ENCODE data around the gene DPH3.

Gene DPH3

DNA sequence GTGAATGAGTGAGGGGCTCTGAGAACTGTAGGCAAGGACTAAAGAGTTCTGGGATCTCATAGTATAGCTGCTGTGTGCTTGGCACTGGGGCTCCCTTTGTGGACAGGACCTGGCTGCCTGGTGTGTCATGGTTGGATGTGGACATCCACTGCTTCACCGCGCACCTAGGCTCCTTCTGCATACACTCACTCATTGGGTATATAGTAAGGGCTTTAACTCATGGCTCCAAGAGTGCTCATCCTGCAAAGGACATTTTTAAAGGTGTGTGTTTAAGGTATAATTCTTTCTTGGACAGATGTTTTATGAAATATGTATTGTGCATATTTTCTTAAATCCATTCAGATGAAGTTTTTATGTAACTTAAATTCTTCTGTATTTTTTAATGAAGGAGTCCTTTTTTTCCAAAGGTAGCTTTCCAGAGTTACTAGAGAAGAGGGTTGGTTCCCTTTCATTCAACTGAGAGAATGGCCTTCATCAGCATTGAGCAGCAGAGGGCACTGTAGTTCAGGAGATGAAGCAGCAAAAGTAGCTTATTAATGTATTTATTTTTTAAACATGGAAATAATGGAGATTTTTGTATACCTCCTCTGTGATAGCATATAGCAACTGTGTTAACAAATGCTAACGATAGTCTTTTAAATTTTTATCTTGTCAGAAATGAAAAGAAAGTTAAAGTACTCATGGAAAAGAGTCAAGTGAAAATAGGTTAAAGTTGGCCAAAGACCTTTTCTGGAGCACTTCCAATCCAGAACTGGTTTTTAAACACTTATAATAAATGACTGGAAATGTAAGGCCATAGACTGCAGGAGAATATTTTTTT, 25.5 kb upstream of the DPH3 start:
- peak; percentile 76 to 84 for DNase-seq

DNA sequence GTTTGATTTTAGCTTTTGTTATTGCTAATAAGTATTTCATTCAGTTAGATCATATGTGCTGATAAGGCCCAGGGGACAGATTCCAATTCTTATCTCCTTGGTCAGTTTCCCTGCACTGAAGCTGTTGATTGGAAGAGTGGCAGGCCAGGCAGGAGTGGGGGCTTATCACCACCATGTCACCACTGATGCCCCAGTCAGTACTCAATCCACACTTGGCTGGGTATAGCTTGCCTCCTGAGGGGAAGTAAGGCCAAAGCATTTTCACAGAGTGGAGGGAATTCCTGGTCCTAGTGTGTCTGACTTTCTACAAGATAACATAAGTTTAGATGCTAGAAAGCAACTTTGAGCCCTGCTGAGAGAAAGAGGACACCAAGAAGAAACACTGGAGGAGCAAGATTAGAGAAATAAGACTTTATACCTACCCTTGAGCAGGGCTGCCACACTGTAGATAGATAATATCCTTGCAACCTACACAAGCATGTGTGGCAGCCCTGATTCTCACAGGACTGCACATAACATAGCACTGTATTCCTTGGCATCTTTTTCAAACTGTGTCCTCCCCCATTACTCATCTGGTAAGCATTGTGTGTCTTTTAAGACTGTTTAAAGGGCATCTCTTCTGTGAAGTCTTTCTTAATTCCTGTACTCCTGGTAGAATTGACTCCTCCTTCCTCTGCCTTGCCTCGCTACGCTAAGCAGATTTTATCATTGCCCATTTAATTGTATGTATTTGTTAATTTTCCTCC, 24.6 kb upstream of the DPH3 start:
- DNase-seq = no peak

DNA sequence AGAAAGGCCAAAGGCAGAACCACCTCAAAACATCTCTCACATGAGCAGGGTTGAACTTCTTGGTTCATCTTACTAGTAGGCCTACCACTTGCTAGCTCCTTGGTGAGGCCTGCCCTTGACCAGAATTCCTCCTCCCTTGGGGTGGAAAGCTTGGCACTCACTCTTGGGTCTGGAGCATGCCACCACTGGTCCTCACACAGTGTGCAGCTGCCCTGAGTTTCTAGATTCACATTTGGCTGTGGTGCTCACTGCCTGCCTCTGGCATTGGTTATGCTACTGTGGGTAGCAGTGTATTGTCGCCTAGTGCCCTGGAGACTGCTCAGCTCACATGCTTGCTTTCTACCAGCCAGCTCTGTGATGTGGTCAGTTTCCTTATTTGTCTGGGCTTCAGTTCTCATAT, 23.9 kb upstream of the DPH3 start:
- DNase-seq = no peak

DNA sequence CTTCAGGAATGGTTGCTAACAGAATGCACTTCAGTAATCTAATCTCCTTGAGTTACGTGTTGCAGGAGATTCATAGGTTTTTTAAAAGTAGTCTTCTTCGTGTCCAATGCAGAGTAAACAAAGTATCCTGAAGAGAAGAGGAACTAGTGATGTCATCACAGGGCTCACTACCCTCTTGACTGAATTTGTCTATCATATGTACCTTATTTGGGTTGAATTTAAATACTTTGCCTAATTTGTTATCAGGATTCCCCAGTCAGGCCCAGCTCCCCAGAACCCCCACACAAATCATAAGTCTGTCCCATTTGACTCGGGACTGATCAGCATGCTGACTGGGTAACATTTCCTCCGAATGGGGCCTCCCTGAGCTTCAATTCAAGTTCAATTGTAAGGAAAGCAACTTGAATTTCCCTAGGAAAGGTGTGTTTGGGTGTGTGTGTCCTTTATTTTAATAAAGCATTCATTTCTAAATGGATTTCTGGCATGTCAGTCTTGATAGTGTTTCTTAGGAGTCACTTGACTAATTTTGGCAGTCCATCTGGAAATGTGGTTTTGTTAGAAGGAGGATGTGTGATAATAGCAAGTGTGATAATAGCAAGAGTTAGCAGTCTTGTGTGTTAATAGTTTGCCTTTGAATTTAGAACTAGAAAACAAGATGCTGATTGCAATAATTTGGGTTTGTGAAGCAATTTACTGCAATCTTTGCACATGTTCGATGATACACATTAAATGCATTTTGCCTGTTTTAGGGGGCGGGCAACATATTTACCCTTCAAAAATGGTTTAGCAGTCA, 22.2 kb upstream of the DPH3 start:
- peak; percentile 26 to 35 for DNase-seq

DNA sequence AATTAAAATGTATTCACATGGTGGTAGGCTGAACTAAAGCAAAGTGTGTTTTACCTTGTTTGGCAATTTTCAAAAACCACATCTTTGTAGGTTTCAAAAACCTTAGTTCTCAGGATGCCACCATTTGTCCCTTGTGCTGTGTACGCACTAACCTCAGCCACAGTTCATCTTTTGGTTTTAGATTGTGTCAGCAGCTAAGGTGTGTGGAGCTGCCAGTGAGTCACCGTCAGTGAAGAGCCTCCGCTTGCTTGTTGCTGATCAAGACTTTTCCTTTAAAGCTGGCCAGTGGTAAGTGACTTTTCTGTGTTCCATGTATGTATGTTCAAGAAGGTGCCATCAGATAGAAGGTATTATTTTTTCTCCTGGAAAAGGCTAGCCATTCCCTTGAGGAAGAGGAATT, 21.4 kb upstream of the DPH3 start:
- DNase-seq = no peak

DNA sequence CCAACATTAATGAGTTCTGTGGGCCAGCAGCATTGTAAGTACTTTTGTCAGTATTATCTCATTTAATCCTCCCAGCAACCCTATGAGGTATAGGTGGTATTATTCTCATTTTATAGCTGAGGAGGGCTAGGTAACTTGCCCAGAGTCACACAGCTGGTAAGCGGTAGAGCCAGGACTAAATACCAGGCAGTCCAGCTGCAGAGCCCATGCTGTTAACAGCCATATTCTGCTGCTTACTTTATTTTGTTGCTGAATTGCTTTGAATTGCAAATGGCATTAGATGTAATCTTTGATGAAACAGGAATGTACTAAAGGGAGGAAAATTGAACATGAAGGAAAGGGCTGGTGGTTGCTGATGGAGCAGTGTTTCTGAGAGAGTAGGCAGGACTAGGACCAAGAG, 19.9 kb upstream of the DPH3 start:
- DNase-seq = no peak

DNA sequence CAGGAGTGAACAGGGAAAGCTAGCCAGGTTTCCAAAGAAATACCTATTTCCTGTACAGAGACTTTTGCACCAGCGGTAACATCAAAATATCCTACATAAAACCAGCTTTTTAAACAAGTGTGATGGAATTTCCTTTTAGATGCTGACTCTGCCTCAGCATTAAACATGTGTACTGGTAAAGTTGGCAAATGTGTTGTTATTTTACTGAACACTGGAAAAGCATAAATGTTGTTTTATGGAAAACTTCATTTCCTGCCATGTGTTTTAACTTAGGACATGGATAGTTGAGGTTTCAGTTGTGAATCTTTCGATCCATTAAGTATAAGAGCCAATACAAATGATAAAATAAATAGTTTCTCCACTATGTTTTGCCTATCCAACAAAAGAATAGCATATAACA, 15.9 kb upstream of the DPH3 start:
- DNase-seq = no peak

DNA sequence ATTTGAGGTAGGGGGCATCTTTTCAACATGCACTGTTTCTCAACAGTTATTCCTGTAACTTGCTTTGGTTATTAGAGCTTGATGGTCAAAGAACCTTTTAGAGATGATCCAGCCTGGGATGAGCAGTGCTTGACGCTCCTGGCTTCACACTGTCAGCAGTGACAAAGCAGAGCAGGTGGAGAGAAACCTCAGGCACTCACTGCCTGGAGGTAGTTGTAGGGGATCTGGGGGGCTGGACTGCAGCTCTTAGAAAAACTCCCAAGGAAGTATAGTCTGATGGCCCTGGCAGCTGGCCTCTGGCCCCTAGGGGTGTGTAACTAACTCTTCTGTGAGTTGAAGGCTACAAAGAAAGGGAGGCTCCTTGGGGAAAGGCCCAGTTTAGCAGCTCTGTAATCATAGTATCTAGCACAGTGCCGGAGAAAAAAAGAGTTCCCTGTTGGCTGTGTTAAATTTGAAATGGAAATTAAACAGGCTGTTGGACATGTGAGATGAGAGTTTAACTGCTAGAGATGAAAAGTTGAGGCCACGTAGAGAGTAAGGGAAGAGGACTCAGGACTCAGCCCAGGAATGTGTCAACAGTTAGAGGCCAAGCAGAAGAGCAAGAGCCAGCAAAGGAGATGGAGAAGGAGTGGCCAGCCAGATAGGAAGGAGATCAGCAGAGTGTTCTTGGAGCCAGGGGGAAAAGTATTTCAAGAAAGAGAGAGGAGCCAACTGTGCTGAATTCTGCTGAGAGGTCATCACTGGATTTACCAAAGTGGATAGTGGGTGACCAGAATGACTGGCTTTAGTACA, 14.5 kb upstream of the DPH3 start:
- no peak for DNase-seq

DNA sequence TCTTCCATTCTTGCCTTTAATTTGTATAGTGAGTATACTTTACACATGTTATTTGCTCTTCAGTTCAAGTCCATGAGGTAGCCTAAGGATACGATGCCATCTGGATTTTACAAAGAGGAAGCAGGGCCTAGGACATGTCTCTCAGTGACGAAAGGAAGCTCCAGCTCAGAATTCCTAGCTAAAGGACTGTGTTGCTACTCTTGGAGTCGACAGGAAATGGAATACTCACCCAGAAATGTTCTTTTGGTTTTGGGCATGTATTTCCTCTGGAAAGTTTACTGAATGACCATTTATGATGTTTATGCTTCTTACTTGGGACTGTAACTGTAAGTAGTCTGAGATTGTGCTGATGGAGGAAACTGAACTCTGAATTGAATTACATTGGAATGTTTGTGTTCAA, 12.7 kb upstream of the DPH3 start:
- no peak for DNase-seq

DNA sequence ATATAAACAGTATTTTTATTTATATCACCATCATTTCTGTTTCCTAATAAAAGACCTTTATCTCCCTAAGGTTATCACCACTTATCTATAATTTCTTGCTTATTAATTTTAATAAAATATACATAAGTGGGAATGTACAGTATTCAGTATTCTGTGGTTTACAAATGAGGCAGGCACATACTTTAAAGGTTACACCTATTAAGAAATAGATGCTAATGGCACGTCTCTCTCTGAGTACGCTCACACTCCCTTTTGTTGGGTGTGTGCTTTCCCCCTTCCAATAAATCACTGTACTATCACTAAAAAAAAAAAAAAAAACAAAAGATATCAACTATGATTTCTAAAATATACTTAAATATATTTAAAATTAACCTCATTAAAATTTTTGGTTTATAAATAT, 9.1 kb upstream of the DPH3 start:
- no peak for DNase-seq

DNA sequence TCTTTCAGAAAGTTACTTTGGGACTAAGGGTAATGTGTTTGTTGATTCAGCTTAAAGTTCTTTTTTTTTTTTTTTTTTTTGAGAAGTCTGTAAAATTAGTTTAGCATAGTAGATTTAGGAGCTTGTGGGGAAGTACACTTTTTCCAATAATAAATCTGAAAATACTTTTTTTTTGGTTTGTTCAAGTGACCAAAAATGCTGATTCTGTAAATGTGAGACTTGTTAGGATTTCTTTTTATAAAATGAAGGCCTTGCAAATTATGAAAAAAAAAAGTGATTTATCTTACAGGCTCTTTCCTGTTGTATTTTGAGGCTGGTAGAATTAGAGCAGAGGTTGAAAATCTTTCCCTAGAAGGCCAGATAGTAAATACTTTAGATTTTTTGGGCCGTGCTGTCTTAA, 7.8 kb upstream of the DPH3 start:
- no peak for DNase-seq

DNA sequence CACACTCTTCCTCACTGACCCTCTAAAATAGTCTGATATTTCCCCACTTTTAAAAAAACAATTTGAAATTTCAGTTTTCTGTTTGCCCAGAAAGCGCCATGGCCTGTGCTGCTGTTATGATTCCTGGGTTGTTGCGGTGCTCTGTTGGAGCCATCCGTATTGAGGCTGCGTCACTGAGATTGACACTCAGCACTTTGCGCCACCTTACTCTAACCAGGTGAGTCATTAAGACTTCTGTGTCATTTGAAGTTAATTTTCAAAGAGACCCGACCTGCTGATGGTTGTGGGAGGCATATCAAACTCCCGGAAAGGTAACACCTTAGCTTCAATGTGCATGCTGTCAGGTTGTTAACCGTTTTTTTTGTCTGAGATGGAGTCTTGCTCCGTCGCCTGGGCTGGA, 6.1 kb upstream of the DPH3 start:
- DNase-seq = no peak

DNA sequence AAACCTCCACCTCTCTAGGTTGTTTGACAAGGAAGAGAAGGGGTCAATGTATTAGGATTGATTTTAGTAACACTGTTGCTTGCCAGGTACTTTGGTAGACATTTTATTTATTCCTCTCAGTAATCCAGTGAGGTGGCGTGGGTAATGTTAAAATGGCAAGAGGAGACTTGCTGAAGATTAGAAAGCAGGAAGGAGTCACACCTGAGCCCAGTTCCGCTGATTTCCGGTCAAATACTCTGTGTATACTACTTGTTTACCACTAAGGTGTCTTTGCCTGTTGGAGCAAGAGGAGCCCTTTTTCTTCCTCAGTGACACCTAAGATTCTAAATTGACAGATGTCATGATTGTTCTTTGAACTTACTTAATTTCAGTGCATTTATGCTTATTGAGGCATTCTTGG, 2.0 kb upstream of the DPH3 start:
- DNase-seq = no peak

DNA sequence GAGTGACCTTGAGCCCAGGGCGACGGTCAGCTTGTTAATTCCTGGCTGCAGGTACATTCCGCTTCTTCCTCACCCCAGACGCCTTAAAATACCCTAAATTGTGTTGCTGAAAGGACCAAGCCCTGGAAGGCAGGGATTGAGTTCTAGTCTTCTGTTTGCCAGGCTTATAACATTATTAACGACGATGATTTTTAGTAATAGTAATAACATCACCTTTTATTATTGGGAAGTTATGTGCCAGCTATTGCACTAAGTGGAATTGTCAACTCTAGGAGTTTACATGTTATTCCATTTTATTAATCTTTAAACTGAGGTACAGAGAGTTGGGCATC, 678 bp upstream of the DPH3 start:
- DNase-seq = no peak

DNA sequence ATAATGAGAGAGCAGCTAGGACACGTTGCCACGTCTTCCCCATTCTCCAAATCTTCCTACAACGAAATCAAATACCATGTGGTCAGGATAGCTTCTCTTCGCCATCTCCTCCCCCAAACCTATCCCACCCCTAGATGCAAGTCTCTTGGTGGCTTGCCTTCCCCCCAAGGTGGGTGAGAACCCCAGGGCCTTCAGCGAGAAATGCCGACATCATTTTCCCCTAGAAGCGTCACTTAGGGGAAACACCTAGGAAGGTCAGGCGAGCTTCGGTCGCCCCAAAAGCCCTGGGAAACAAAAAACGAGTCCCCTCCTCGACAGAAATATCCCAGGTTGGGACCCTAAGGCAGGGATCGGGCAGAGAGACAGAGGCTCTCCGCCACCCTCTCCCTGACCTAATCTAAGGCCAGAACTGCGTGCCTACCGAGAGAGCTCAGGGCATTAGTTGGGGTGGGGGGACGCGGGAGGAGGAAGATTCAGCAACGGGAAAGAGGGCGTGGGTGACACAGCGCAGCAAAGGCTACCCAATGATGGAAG, 502 bp downstream of the DPH3 start:
- DNase-seq = peak in 1 of 2 experiments; percentile 88

DNA sequence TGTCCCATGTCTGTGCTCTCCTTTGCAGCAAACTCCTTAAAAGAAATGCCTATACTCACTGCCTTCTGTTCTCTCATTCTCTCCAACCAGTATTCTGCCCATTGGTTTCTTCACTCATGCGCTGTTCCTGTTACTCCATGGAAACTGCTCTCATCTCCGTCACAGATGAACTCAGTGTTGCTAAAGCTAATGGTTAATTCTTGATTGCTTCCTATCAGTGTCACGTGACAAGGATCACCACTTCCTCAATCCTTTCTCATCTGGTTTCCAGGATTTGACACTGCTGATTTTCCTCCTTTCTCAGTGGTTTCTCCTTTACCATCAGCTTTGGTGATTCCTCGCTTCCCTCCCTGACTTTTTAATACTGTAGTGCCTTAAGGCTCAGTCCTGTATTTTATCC, 2.6 kb downstream of the DPH3 start:
- peak in 1 of 2 experiments; percentile 12 for DNase-seq

DNA sequence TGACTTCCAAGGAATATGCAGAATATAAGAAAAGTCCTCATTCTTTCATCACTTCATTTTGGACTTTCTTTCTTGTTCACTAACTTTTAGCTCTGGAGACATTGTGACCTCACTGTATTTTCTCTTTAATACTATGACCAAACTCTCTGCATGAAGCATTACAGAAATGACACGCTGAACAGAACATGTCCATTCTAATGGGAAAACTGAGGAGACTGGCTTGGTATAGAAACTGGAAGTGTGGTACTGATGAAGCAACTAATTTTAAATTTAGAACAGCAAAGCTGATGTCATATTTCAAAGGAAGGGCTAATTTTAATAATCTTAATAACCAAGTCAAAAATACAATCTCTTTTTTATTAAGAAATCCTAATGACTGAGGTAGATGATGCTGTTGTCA, 4.7 kb downstream of the DPH3 start:
- no peak for DNase-seq

DNA sequence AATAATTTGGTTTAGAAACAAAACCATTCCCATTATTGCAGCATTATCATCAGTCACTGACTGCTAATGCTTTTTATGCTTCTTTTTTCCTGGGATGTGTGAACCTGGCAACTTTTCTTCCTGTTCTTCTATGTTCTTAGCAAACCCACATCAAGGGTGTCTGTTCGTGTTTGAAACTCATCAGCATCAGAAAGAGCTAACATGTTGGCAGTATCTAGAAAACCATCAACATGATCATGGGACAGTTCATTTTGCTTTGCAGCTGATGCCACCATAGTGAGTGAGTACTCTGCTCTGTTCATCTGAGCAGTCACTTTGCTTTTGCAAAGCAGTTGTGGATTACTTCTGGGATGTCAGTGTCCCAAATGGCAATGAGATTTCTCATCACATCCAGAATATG, 5.9 kb downstream of the DPH3 start:
- no peak for DNase-seq

DNA sequence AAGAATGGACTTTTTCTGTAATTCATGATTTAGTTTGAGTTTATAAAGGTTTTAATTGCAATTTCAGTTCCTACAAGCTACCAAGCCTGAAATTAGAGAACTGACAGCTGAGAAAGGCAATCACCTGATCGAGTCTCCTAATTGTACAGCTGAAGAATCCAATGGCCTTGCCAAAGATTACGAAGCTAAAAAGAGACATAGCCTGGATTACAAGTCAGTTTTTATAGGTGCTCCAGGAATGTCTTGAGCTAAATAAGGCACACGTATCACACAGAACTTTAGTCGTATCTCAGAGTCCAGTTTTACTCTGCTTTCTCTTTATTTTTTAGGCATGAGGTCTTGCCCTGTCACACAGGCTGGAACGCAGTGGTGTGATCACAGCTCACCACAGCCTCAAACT, 6.6 kb downstream of the DPH3 start:
- DNase-seq = no peak

DNA sequence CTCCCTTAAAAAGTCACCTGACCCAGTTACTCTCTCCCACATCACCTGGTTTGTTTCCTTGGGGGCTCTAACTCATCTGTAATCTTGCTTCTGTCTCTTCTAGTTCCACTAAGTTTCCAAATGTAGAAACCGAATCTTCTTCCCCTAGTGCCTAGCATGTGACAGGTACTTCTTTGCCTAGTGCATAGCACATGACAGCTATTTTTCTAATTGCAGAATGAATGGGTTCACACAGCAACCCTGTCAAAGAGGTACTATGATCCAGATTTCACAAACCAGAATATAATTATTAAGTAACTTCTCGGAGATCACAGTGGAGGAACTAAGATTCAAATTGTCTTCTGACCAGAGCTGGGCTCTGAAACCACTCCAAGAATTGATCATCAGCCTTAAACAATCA, 7.4 kb downstream of the DPH3 start:
- DNase-seq = no peak

DNA sequence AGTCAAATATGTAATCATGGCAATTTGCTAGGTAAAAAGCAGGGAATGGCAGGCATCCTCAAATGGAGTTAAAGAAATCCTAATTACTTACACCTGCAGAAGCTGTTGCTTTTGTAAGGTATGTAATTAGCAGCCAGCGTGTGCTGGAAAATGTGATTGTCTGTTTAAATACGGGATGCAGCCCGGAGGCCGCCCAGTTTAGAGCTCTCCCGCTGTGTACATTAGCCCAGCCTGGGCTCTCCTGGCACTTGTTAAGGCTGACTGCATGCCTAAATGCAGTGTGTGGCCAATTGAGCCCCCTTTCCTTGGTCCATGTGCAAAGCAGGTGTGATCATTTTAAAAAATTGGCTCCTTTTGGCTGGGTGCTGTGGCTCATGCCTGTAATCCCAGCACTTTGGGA, 9.0 kb downstream of the DPH3 start:
- no peak for DNase-seq

DNA sequence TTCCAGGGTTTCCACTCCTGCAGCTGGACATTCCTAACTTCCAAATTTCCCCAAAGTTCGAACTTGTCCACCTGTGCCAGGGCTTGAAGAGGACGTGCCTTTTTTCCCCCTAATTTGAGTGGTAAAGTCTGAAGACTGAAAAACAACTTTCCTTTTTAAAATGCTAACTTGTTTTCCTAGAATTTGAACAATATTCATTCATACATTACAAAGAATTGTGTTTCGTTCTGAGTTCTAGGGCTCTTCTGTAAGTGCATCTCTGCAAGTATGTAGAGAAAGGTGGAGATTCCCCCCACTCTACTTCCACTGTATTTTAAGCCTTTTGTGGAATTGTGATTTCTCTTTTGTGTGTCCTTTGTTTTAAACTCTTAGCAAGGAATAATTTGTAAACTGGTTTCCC, 9.4 kb downstream of the DPH3 start:
- no peak for DNase-seq

DNA sequence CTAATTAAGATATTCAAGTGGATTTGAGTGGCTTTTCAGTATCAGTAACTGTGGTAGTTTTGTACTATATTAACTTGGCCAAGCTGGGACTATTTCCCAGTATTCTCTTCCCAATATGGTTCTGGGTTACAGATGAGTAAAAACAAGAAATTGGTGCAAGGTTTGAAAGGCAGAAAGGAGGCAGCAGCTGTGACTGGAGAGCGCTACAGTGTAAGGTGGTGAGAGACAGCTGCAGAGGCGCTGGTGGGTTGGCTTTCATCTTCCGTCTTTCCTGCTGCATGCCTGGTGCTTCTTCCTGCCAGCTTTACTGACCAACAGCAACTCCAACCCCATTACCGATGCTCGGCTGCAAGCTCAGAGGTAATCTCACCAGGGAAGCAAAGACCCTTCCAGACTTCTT, 9.8 kb downstream of the DPH3 start:
- DNase-seq = peak; percentile 42 to 65

All from Kasumi-1 (cell line).